Endothelial cell of umbilical vein (primary cell): ENCODE results near the gene KRTAP4-11. TPM values are rescaled to one million over a fixed set of nuclear protein-coding genes. Genes with fewer than 3 reads are reported as not detected.
"Not testable (repeated sequence)": the region's sequence is repeated elsewhere in the genome, so short reads cannot be mapped to it uniquely, and the experiment has no call there.

Experiments used
- BruUV-seq: library from RNA; stranded (reverse); fragments of 400-500 nt; replicated peaks from 2 replicates; lab custom pipeline; 2021; lab: Mats Ljungman, UMichigan
- CTCF ChIA-PET: fragments of 300-600, 350-600 bp; sonication (Branson Sonifier 250); formaldehyde crosslinking; loops from one replicate; lab custom pipeline; 2021; ENCODE audit warnings: antibody characterized with exemption, inconsistent platforms; lab: Charles Lee
- POLR2A ChIA-PET: fragments of 300-600, 350-600 bp; sonication (Branson Sonifier 250); formaldehyde crosslinking; loops from one replicate; lab custom pipeline; 2021; ENCODE audit warnings: antibody characterized with exemption, inconsistent platforms; lab: Charles Lee
- DNase-seq: peaks from one replicate; pipeline ENCODE4 v3.0.0-alpha.2; 2011; ENCODE audit warnings: low read depth, low spot score
- FAIRE-seq: peaks from 2 replicates; lab custom pipeline; 2011; peaks lifted over from hg19 to GRCh38; lab: Jason Lieb, UNC
- H2AFZ ChIP-seq: 2 replicates; pipeline ENCODE4 v1.6.0; 2012; ENCODE audit warnings: low read depth, low read length, control low read depth, inconsistent platforms
- H3K27ac ChIP-seq: 2 replicates; pipeline ENCODE4 v1.5.1; 2011; ENCODE audit warnings: low read depth, mild to moderate bottlenecking, control low read depth, low read length, moderate library complexity; ENCODE audit not compliant: insufficient read depth
- H3K27me3 ChIP-seq, 2 experiments: 2 replicates each; pipeline versions ENCODE4 v1.6.0 to v1.6.1; 2011; ENCODE audit warnings: low read length in 2 of 2, mixed read lengths in 1 of 2; ENCODE audit not compliant: control insufficient read depth in 2 of 2, insufficient read depth in 2 of 2
- H3K36me3 ChIP-seq, 2 experiments: 2 replicates in 1 of 2; 3 replicates in 1 of 2; pipeline ENCODE4 v1.5.1; 2011; ENCODE audit warnings: low read length in 2 of 2, mild to moderate bottlenecking in 1 of 2, moderate library complexity in 1 of 2; ENCODE audit not compliant: control insufficient read depth in 2 of 2, insufficient read depth in 2 of 2; ENCODE audit errors: extremely low read depth in 1 of 2
- H3K4me1 ChIP-seq: 3 replicates; pipeline ENCODE4 v1.5.1; 2011; ENCODE audit warnings: mild to moderate bottlenecking, low read length; ENCODE audit not compliant: control insufficient read depth, insufficient read depth; ENCODE audit errors: extremely low read depth
- H3K4me2 ChIP-seq: 2 replicates; pipeline ENCODE4 v1.6.1; 2011; ENCODE audit warnings: low read length, control low read depth, mixed read lengths; ENCODE audit not compliant: insufficient read depth
- H3K4me3 ChIP-seq, 3 experiments: fragments of 200-600 bp in 1 of 3; sonication (generic), shearing (Covaris generic) in 1 of 3; replicated peaks in 1 of 3; 2 replicates each; pipeline ENCODE4 v1.5.1; 2011 to 2016; ENCODE audit warnings: control low read depth in 3 of 3, low read length in 3 of 3, mild to moderate bottlenecking in 2 of 3, inconsistent platforms in 1 of 3, low read depth in 1 of 3, moderate library complexity in 1 of 3; ENCODE audit not compliant: insufficient read depth in 1 of 3
- H3K79me2 ChIP-seq: 2 replicates; pipeline ENCODE4 v1.6.0; 2012; ENCODE audit warnings: low read length, inconsistent platforms; ENCODE audit not compliant: control insufficient read depth, insufficient read depth
- H3K9ac ChIP-seq: replicated peaks from 2 replicates; pipeline ENCODE3; 2011; ENCODE audit warnings: low read length, control low read depth; ENCODE audit not compliant: insufficient read depth; ENCODE audit errors: extremely low read depth
- H3K9me1 ChIP-seq: replicated peaks from 3 replicates; pipeline ENCODE4 v1.6.0; 2011; ENCODE audit warnings: mild to moderate bottlenecking, low read length; ENCODE audit not compliant: control insufficient read depth, insufficient read depth; ENCODE audit errors: extremely low read depth
- H3K9me3 ChIP-seq: replicated peaks from 2 replicates; pipeline ENCODE4 v1.5.1; 2012; ENCODE audit warnings: low read length, inconsistent platforms; ENCODE audit not compliant: control insufficient read depth, insufficient read depth
- H4K20me1 ChIP-seq: replicated peaks from 2 replicates; pipeline ENCODE3; 2011; ENCODE audit warnings: mild to moderate bottlenecking, low read length; ENCODE audit not compliant: control insufficient read depth, insufficient read depth; ENCODE audit errors: extremely low read depth
- CTCF ChIP-seq, 2 donors: IDR thresholded peaks; 1 replicate in 1 of 2; 2 replicates in 1 of 2; pipeline ENCODE4 v1.5.1; 2011; ENCODE audit warnings: low read length in 2 of 2, mild to moderate bottlenecking in 2 of 2, moderate library complexity in 2 of 2, control low read depth in 1 of 2, inconsistent platforms in 1 of 2, low read depth in 1 of 2; ENCODE audit not compliant: insufficient read depth in 1 of 2; ENCODE audit errors: extremely low read depth in 1 of 2
- EZH2 ChIP-seq: IDR thresholded peaks from 2 replicates; pipeline ENCODE4 v1.6.1; 2012; ENCODE audit warnings: borderline replicate concordance, low read depth, mild to moderate bottlenecking, moderate library complexity, low read length, inconsistent platforms; ENCODE audit not compliant: severe bottlenecking
- FOS ChIP-seq: IDR thresholded peaks from 2 replicates; pipeline ENCODE4 v1.6.1; 2011; ENCODE audit warnings: mild to moderate bottlenecking, low read length, moderate library complexity, borderline replicate concordance; ENCODE audit not compliant: insufficient read depth
- GATA2 ChIP-seq: IDR thresholded peaks from 2 replicates; pipeline ENCODE4 v1.7.0; 2011; ENCODE audit warnings: low read depth, mild to moderate bottlenecking, moderate library complexity, mixed read lengths, low read length; ENCODE audit not compliant: insufficient read length, insufficient read depth
- JUN ChIP-seq: IDR thresholded peaks from 2 replicates; pipeline ENCODE4 v1.6.1; 2011; ENCODE audit warnings: borderline replicate concordance, low read depth; ENCODE audit not compliant: insufficient read length, insufficient read depth
- MAX ChIP-seq: IDR thresholded peaks from 2 replicates; pipeline ENCODE4 v1.6.1; 2011; ENCODE audit not compliant: insufficient read depth, insufficient read length
- MYC ChIP-seq: IDR thresholded peaks from one replicate; pipeline ENCODE4 v1.6.1; 2011; ENCODE audit warnings: mild to moderate bottlenecking, low read depth, low read length
- POLR2A ChIP-seq: IDR thresholded peaks from 2 replicates; pipeline ENCODE4 v1.6.1; 2012; ENCODE audit warnings: low read depth, mild to moderate bottlenecking, control low read depth, low read length
- POLR2AphosphoS5 ChIP-seq: IDR thresholded peaks from 2 replicates; pipeline ENCODE4 v1.6.1; 2012; ENCODE audit warnings: low read depth, mild to moderate bottlenecking, control low read depth, low read length, moderate library complexity; ENCODE audit not compliant: insufficient read depth
- dilution Hi-C: fragments of 300-500 bp; cut with MboI; formaldehyde crosslinking; loops from one replicate; pipeline ENCODE4 v1.15.0; 2019; ENCODE audit warnings: low sequenced_read_pairs; ENCODE audit not compliant: extremely low pct_ligation_motif_present
- intact Hi-C: fragments of 100-400 bp; cut with micrococcal nuclease; formaldehyde crosslinking; loops from one replicate; pipeline ENCODE4 v1.10.0; 2022
- polyA plus RNA-seq, 4 experiments: library from polyadenylated mRNA; depleted of rRNA in 3 of 4; stranded (reverse) in 3 of 4; unstranded in 1 of 4; fragments of >200 nt; gene quantifications; 2 replicates each; pipeline versions ENCODE4 v1.2.1 to v1.2.3, GENCODE V29; 2011 to 2012; ENCODE audit warnings: missing spikeins in 1 of 4
- total RNA-seq: library from RNA; stranded (reverse); gene quantifications from 2 replicates; pipeline ENCODE4 v1.2.3, GENCODE V29; 2021

The KRTAP4-11 gene
- total and polyA plus RNA-seq, 2 donors (not counting 3 experiments of a cell fraction or from before 2014, with no cell fraction given), result not detected

- DNase-seq, result no peak
- H2AFZ ChIP-seq, result no peak overlapping the region
- no peaks in the 10 kb centered on the region for H3K36me3 ChIP-seq
- no peak overlapping the region for H3K9ac ChIP-seq
- H3K79me2 ChIP-seq, result no peaks in the 10 kb centered on the region
- H3K9me3 ChIP-seq, result no peaks in the 10 kb centered on the region
- TF ChIP-seq GATA2 (no peak), POLR2A (no peak), CTCF (IDR thresholded peaks at IDR 0.05; ENCODE audit: extremely low read depth in 1 of 2, insufficient read depth in 1 of 2, low read depth in 1 of 2, low read length in 2 of 2) (no peak), MYC (no peak), EZH2 (no peak), JUN (no peak), MAX (no peak), FOS (no peak), POLR2AphosphoS5 (no peak)
- ChIA-PET POLR2A (no interaction called here), CTCF (no interaction called here)
- no peak overlapping the region for H3K27ac ChIP-seq
- H3K9me1 ChIP-seq, result no peaks in the 10 kb centered on the region
- FAIRE-seq, result no peak
- dilution Hi-C loops (no loop called here), intact Hi-C loops (no loop called here)
- no peaks in the 10 kb centered on the region for H4K20me1 ChIP-seq
- H3K4me3 ChIP-seq, result no peak overlapping the region
- H3K27me3 ChIP-seq, result no peaks in the 10 kb centered on the region
- peaks cover 2% of the 10 kb centered on the region for H3K4me1 ChIP-seq
- no TSS peak for BruUV-seq
- no peak overlapping the region for H3K4me2 ChIP-seq
These were observed 22.1 kb downstream of the KRTAP4-11 start for GRCh38 chr17:41096055-41096454.

- intact Hi-C loops, CTCF ChIA-PET, H3K4me3 ChIP-seq, H3K9me3 ChIP-seq, H4K20me1 ChIP-seq, H3K4me2 ChIP-seq, H2AFZ ChIP-seq, BruUV-seq, H3K36me3 ChIP-seq, POLR2A ChIA-PET, H3K4me1 ChIP-seq, H3K79me2 ChIP-seq, H3K9ac ChIP-seq, H3K9me1 ChIP-seq, DNase-seq, dilution Hi-C loops, H3K27me3 ChIP-seq, H3K27ac ChIP-seq: not testable (repeated sequence)
- peak; percentile 71 for FAIRE-seq
These were observed 29.3 kb downstream of the KRTAP4-11 start for GRCh38 chr17:41088760-41089352.
